HepG2 (cell line): ENCODE data around the gene ARIH2. TPM values are rescaled to one million over a fixed set of nuclear protein-coding genes. Genes with fewer than 3 reads are reported as not detected.

Experiments used
- CEBPB ChIP-seq: IDR thresholded peaks from 2 replicates; pipeline ENCODE4 v1.6.1; 2011; ENCODE audit warnings: low read depth, low read length, improper control_type of control experiment, borderline replicate concordance
- RARA ChIP-seq: IDR thresholded peaks from 2 replicates; pipeline ENCODE4 v1.6.1; 2016; ENCODE audit warnings: missing genetic modification reagents, missing compliant biosample characterization
- SP2 ChIP-seq: sonication (generic); formaldehyde crosslinking; IDR thresholded peaks from 2 replicates; pipeline ENCODE4 v1.5.1; 2020; ENCODE audit warnings: mild to moderate bottlenecking, missing genetic modification reagents
- TGIF2 ChIP-seq: IDR thresholded peaks from 2 replicates; pipeline ENCODE4 v1.6.1; 2016; ENCODE audit warnings: control low read depth, missing compliant biosample characterization
- XBP1 ChIP-seq: sonication (generic); formaldehyde crosslinking; IDR thresholded peaks from 2 replicates; pipeline ENCODE4 v1.5.0; 2020; ENCODE audit warnings: missing genetic modification reagents
- ZNF484 ChIP-seq: sonication (generic); formaldehyde crosslinking; IDR thresholded peaks from 2 replicates; pipeline ENCODE4 v1.5.1; 2020; ENCODE audit warnings: mild to moderate bottlenecking, low read depth, missing genetic modification reagents, borderline replicate concordance
- polyA plus RNA-seq, 8 experiments: library from polyadenylated mRNA; depleted of rRNA in 3 of 8; stranded (reverse) in 7 of 8; unstranded in 1 of 8; fragments of >200 nt; fragmentation: Illumina TruSeq in 4 of 8; extraction: Trizol in 4 of 8; gene quantifications; 2 replicates each; pipeline versions ENCODE4 v1.2.1 to v1.2.3, GENCODE V29; 2011 to 2016; ENCODE audit warnings: low read depth in 4 of 8, missing spikeins in 1 of 8, mixed read lengths in 1 of 8; ENCODE audit not compliant: insufficient read depth in 1 of 8
- total RNA-seq, 5 experiments: library from RNA; depleted of rRNA; stranded (reverse); fragments of >200 nt; fragmentation: Illumina TruSeq; extraction: Trizol; gene quantifications; 2 replicates each; pipeline ENCODE4 v1.2.3, GENCODE V29; 2016; ENCODE audit warnings: low read depth in 1 of 5
- TF ChIP-seq, protein P1 (sequence below), 2 experiments: sonication (generic) in 1 of 2; formaldehyde crosslinking in 1 of 2; IDR thresholded peaks; 2 replicates each; pipeline versions ENCODE4 v1.4.0 to v1.6.1; 2018 to 2020; ENCODE audit warnings: missing genetic modification reagents in 2 of 2, borderline replicate concordance in 1 of 2, low read depth in 1 of 2, mild to moderate bottlenecking in 1 of 2, missing biosample characterization in 1 of 2
- TF ChIP-seq, protein P2 (sequence below): sonication (generic); formaldehyde crosslinking; IDR thresholded peaks from 2 replicates; pipeline ENCODE4 v1.4.0; 2020; ENCODE audit warnings: mild to moderate bottlenecking, missing genetic modification reagents, borderline replicate concordance
- TF ChIP-seq, protein P3 (sequence below): sonication (generic); formaldehyde crosslinking; IDR thresholded peaks from 2 replicates; pipeline ENCODE4 v1.8.1; 2023; ENCODE audit warnings: missing genetic modification reagents, inconsistent platforms, borderline replicate concordance
- TF ChIP-seq, protein P4 (sequence below): sonication (generic); formaldehyde crosslinking; IDR thresholded peaks from 2 replicates; pipeline ENCODE4 v1.4.0; 2020; ENCODE audit warnings: missing genetic modification reagents, borderline replicate concordance
- TF ChIP-seq, protein P5 (sequence below): sonication (generic); formaldehyde crosslinking; IDR thresholded peaks from 2 replicates; pipeline ENCODE4 v1.4.0; 2020; ENCODE audit warnings: low read depth, missing genetic modification reagents

Gene ARIH2
- total and polyA plus RNA-seq, 2 of the 13 experiments (the other 11 are each of a cell fraction or from before 2014, with no cell fraction given): 64.8 to 83.3 TPM

DNA sequence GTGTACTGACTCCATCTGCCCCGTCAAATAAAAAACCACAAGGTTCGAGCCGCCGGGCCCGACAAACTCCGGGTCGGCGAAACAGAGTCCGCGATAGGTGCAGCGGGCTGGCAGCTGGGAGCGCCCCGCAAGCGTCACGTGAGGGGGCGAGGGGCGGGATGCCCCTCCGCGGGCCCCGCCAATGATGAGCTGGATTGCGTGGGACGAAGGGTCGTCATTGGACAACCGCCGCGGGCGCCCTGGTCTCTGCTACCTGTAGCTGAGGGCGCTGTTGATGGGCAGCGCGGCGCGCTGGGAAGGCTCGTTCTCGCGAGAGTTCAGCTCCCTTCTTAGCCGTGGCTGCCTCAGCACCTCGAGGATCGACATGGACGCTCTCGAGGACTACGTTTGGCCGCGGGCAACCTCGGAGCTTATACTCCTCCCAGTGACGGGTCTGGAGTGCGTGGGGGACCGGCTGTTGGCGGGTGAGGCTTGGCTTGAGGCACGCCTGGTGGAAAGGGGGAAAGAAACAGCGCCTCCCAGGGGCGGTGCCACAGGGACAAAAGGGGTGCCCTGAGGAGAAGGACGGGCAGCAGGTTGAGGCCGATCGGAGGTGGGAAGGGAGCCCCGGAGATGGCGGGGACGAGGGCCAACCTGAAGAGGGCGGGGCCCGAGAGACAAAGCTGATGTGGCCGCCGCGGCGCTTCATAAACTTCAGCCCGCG is 88.6 kb downstream of the ARIH2 start, which contains the start of gene WDR6 (continued):
- TF ChIP-seq CEBPB (no peak), ZNF484 (CRISPR knock-in tag) (no peak), TGIF2 (CRISPR knock-in tag) (no peak; the same call in 1 of the 2 replicates), XBP1 (CRISPR knock-in tag) (no peak; the same call in 1 of the 2 replicates), SP2 (peak; percentile 94), RARA (CRISPR knock-in tag) (0 out of 2 replicates have a peak, but pooled peaks have one; percentile 12)
- TF ChIP-seq, protein P1, sequence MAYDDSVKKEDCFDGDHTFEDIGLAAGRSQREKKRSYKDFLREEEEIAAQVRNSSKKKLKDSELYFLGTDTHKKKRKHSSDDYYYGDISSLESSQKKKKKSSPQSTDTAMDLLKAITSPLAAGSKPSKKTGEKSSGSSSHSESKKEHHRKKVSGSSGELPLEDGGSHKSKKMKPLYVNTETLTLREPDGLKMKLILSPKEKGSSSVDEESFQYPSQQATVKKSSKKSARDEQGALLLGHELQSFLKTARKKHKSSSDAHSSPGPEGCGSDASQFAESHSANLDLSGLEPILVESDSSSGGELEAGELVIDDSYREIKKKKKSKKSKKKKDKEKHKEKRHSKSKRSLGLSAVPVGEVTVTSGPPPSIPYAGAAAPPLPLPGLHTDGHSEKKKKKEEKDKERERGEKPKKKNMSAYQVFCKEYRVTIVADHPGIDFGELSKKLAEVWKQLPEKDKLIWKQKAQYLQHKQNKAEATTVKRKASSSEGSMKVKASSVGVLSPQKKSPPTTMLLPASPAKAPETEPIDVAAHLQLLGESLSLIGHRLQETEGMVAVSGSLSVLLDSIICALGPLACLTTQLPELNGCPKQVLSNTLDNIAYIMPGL (CRISPR knock-in tag; IDR thresholded peaks at IDR 0.05; ENCODE audit: borderline replicate concordance in 1 of 2, low read depth in 1 of 2): peak; percentile 83 to 96; a peak in 3 of 4 replicates
- TF ChIP-seq, protein P2, sequence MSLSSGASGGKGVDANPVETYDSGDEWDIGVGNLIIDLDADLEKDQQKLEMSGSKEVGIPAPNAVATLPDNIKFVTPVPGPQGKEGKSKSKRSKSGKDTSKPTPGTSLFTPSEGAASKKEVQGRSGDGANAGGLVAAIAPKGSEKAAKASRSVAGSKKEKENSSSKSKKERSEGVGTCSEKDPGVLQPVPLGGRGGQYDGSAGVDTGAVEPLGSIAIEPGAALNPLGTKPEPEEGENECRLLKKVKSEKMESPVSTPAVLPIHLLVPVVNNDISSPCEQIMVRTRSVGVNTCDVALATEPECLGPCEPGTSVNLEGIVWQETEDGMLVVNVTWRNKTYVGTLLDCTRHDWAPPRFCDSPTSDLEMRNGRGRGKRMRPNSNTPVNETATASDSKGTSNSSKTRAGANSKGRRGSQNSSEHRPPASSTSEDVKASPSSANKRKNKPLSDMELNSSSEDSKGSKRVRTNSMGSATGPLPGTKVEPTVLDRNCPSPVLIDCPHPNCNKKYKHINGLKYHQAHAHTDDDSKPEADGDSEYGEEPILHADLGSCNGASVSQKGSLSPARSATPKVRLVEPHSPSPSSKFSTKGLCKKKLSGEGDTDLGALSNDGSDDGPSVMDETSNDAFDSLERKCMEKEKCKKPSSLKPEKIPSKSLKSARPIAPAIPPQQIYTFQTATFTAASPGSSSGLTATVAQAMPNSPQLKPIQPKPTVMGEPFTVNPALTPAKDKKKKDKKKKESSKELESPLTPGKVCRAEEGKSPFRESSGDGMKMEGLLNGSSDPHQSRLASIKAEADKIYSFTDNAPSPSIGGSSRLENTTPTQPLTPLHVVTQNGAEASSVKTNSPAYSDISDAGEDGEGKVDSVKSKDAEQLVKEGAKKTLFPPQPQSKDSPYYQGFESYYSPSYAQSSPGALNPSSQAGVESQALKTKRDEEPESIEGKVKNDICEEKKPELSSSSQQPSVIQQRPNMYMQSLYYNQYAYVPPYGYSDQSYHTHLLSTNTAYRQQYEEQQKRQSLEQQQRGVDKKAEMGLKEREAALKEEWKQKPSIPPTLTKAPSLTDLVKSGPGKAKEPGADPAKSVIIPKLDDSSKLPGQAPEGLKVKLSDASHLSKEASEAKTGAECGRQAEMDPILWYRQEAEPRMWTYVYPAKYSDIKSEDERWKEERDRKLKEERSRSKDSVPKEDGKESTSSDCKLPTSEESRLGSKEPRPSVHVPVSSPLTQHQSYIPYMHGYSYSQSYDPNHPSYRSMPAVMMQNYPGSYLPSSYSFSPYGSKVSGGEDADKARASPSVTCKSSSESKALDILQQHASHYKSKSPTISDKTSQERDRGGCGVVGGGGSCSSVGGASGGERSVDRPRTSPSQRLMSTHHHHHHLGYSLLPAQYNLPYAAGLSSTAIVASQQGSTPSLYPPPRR (CRISPR knock-in tag): no peak; the same call in 1 of the 2 replicates
- TF ChIP-seq, protein P3, sequence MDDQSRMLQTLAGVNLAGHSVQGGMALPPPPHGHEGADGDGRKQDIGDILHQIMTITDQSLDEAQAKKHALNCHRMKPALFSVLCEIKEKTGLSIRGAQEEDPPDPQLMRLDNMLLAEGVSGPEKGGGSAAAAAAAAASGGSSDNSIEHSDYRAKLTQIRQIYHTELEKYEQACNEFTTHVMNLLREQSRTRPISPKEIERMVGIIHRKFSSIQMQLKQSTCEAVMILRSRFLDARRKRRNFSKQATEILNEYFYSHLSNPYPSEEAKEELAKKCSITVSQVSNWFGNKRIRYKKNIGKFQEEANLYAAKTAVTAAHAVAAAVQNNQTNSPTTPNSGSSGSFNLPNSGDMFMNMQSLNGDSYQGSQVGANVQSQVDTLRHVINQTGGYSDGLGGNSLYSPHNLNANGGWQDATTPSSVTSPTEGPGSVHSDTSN (CRISPR knock-in tag): no peak; the same call in 1 of the 2 replicates
- TF ChIP-seq, protein P4, sequence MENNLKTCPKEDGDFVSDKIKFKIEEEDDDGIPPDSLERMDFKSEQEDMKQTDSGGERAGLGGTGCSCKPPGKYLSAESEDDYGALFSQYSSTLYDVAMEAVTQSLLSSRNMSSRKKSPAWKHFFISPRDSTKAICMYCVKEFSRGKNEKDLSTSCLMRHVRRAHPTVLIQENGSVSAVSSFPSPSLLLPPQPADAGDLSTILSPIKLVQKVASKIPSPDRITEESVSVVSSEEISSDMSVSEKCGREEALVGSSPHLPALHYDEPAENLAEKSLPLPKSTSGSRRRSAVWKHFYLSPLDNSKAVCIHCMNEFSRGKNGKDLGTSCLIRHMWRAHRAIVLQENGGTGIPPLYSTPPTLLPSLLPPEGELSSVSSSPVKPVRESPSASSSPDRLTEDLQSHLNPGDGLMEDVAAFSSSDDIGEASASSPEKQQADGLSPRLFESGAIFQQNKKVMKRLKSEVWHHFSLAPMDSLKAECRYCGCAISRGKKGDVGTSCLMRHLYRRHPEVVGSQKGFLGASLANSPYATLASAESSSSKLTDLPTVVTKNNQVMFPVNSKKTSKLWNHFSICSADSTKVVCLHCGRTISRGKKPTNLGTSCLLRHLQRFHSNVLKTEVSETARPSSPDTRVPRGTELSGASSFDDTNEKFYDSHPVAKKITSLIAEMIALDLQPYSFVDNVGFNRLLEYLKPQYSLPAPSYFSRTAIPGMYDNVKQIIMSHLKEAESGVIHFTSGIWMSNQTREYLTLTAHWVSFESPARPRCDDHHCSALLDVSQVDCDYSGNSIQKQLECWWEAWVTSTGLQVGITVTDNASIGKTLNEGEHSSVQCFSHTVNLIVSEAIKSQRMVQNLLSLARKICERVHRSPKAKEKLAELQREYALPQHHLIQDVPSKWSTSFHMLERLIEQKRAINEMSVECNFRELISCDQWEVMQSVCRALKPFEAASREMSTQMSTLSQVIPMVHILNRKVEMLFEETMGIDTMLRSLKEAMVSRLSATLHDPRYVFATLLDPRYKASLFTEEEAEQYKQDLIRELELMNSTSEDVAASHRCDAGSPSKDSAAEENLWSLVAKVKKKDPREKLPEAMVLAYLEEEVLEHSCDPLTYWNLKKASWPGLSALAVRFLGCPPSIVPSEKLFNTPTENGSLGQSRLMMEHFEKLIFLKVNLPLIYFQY: peak; percentile 19; the same call in 1 of the 2 replicates
- TF ChIP-seq, protein P5, sequence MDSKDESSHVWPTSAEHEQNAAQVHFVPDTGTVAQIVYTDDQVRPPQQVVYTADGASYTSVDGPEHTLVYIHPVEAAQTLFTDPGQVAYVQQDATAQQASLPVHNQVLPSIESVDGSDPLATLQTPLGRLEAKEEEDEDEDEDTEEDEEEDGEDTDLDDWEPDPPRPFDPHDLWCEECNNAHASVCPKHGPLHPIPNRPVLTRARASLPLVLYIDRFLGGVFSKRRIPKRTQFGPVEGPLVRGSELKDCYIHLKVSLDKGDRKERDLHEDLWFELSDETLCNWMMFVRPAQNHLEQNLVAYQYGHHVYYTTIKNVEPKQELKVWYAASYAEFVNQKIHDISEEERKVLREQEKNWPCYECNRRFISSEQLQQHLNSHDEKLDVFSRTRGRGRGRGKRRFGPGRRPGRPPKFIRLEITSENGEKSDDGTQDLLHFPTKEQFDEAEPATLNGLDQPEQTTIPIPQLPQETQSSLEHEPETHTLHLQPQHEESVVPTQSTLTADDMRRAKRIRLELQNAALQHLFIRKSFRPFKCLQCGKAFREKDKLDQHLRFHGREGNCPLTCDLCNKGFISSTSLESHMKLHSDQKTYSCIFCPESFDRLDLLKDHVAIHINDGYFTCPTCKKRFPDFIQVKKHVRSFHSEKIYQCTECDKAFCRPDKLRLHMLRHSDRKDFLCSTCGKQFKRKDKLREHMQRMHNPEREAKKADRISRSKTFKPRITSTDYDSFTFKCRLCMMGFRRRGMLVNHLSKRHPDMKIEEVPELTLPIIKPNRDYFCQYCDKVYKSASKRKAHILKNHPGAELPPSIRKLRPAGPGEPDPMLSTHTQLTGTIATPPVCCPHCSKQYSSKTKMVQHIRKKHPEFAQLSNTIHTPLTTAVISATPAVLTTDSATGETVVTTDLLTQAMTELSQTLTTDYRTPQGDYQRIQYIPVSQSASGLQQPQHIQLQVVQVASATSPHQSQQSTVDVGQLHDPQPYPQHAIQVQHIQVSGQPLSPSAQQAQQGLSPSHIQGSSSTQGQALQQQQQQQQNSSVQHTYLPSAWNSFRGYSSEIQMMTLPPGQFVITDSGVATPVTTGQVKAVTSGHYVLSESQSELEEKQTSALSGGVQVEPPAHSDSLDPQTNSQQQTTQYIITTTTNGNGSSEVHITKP: no peak; the same call in 1 of the 2 replicates
